NK-92 (cell line): ENCODE results near the gene ATP5PO.
"Not testable (repeated sequence)": the region's sequence is repeated elsewhere in the genome, so short reads cannot be mapped to it uniquely, and the experiment has no call there.

Experiments used
- DNase-seq: peaks from one replicate; lab custom pipeline; 2025; ENCODE audit not compliant: unreplicated experiment; lab: John Stamatoyannopoulos, UW

ATP5PO gene

GRCh38 chr21:33940881-33941245, 25.3 kb upstream of the ATP5PO start:
- no peak for DNase-seq

GRCh38 chr21:33940164-33940880, 24.7 kb upstream of the ATP5PO start:
- DNase-seq = no peak

- no peak for DNase-seq
Observed at GRCh38 chr21:33939226-33939625, 23.6 kb upstream of the ATP5PO start.

- DNase-seq = no peak
Observed at GRCh38 chr21:33938381-33938780, 22.8 kb upstream of the ATP5PO start.

GRCh38 chr21:33937931-33938339, 22.3 kb upstream of the ATP5PO start:
- DNase-seq = no peak

GRCh38 chr21:33937146-33937545, 21.5 kb upstream of the ATP5PO start:
- no peak for DNase-seq

- DNase-seq = no peak
Observed at GRCh38 chr21:33936301-33937038, 20.9 kb upstream of the ATP5PO start.

- no peak for DNase-seq
Observed at GRCh38 chr21:33932731-33933130, 17.1 kb upstream of the ATP5PO start.

GRCh38 chr21:33931799-33932390, 16.3 kb upstream of the ATP5PO start:
- no peak for DNase-seq

GRCh38 chr21:33931052-33931798, 15.6 kb upstream of the ATP5PO start:
- not testable (repeated sequence) for DNase-seq

- not testable (repeated sequence) for DNase-seq
Observed at GRCh38 chr21:33926248-33926647, 10.6 kb upstream of the ATP5PO start.

- DNase-seq = no peak
Observed at GRCh38 chr21:33924766-33925100, 9.1 kb upstream of the ATP5PO start.

GRCh38 chr21:33924079-33924765, 8.6 kb upstream of the ATP5PO start:
- peak; percentile 18 for DNase-seq

GRCh38 chr21:33917421-33917820, 1.8 kb upstream of the ATP5PO start:
- DNase-seq = no peak

- DNase-seq = no peak
Observed at GRCh38 chr21:33916200-33916567, 580 bp upstream of the ATP5PO start.

GRCh38 chr21:33914188-33914587, 1.4 kb downstream of the ATP5PO start:
- no peak for DNase-seq

- no peak for DNase-seq
Observed at GRCh38 chr21:33909756-33910155, 5.8 kb downstream of the ATP5PO start.

GRCh38 chr21:33908760-33909159, 6.8 kb downstream of the ATP5PO start:
- DNase-seq = no peak

GRCh38 chr21:33904041-33904440, 11.6 kb downstream of the ATP5PO start:
- no peak for DNase-seq

GRCh38 chr21:33902349-33902748, 13.3 kb downstream of the ATP5PO start:
- no peak for DNase-seq
